K562 (cell line): ENCODE measurements around the gene MCC. TPM values are rescaled to one million over a fixed set of nuclear protein-coding genes. Genes with fewer than 3 reads are reported as not detected.

Experiments
- ATAC-seq: fragments of 200-7000 bp; cut with Tn5 transposase; 3 replicates; pipeline ENCODE4 v1.9.1; 2020; ENCODE audit warnings: moderate library complexity
- BruUV-seq: library from RNA; stranded (reverse); fragments of 400-500 nt; replicated peaks from 2 replicates; lab custom pipeline; 2021; lab: Mats Ljungman, UMichigan
- CTCF ChIA-PET: fragments of 300-600 bp; formaldehyde crosslinking; extraction: SDS; loops from one replicate; lab custom pipeline; 2021; ENCODE audit warnings: low intra/inter-chr PET ratio; lab: Yijun Ruan, JAX
- POLR2A ChIA-PET: fragments of 300-600, 350-650 bp; sonication (Branson Sonifier 250); formaldehyde crosslinking; extraction: SDS; loops from one replicate; lab custom pipeline; 2021; ENCODE audit warnings: antibody characterized with exemption, inconsistent platforms; lab: Yijun Ruan, JAX
- DNase-seq, 4 experiments: peaks; one replicate each; pipeline versions ENCODE4 v3.0.0 to v3.0.0-alpha.2; 2011 to 2018; ENCODE audit warnings: low spot score in 3 of 4, mixed read lengths in 3 of 4; ENCODE audit errors: extremely low read depth in 1 of 4
- FAIRE-seq: peaks from 2 replicates; lab custom pipeline; 2011; peaks lifted over from hg19 to GRCh38; lab: Jason Lieb, UNC
- H2AFZ ChIP-seq: 2 replicates; pipeline ENCODE4 v1.6.0; 2011; ENCODE audit warnings: low read depth, low read length, control low read depth, inconsistent platforms
- H3K27ac ChIP-seq: fragments of 200-600 bp; 3 replicates; pipeline ENCODE4 v1.8.0; 2011; ENCODE audit warnings: low read depth, mild to moderate bottlenecking, control low read depth, inconsistent platforms, low read length, moderate library complexity, mixed read lengths; ENCODE audit errors: extremely low read depth
- H3K27me3 ChIP-seq, 2 experiments: fragments of 300-600 bp in 1 of 2; 2 replicates in 1 of 2; 3 replicates in 1 of 2; pipeline versions ENCODE4 v1.6.0 to v1.8.0; 2011; ENCODE audit warnings: inconsistent platforms in 2 of 2, low read length in 2 of 2, mild to moderate bottlenecking in 1 of 2, mixed read lengths in 1 of 2, moderate library complexity in 1 of 2; ENCODE audit not compliant: control insufficient read depth in 2 of 2, insufficient read depth in 2 of 2
- H3K36me3 ChIP-seq: fragments of 300-600 bp; 3 replicates; pipeline ENCODE4 v1.8.0; 2011; ENCODE audit warnings: mild to moderate bottlenecking, low read length, inconsistent platforms; ENCODE audit not compliant: control insufficient read depth, insufficient read depth
- H3K4me1 ChIP-seq, 2 experiments: fragments of 200-600 bp in 1 of 2; replicated peaks in 1 of 2; 2 replicates in 1 of 2; 3 replicates in 1 of 2; pipeline versions ENCODE4 v1.5.1 to v1.8.0; 2011; ENCODE audit warnings: inconsistent platforms in 2 of 2, low read length in 2 of 2, mild to moderate bottlenecking in 1 of 2, mixed read lengths in 1 of 2, moderate library complexity in 1 of 2; ENCODE audit not compliant: control insufficient read depth in 2 of 2, insufficient read depth in 2 of 2
- H3K4me2 ChIP-seq: 2 replicates; pipeline ENCODE4 v1.6.1; 2011; ENCODE audit warnings: low read length, control low read depth, inconsistent platforms, mixed read lengths; ENCODE audit not compliant: insufficient read depth
- H3K4me3 ChIP-seq: fragments of 200-600 bp; sonication (generic), shearing (Covaris generic); 2 replicates; pipeline ENCODE4 v1.5.1; 2016; ENCODE audit warnings: control low read depth, inconsistent platforms
- H3K79me2 ChIP-seq: fragments of 200-600 bp; 3 replicates; pipeline ENCODE4 v1.8.0; 2011; ENCODE audit warnings: low read length, inconsistent platforms; ENCODE audit not compliant: control insufficient read depth, insufficient read depth
- H3K9ac ChIP-seq, 2 experiments: 2 replicates each; pipeline versions ENCODE4 v1.6.0 to v1.6.1; 2011; ENCODE audit warnings: low read depth in 2 of 2, low read length in 2 of 2, control low read depth in 1 of 2, inconsistent platforms in 1 of 2, mild to moderate bottlenecking in 1 of 2, mixed read lengths in 1 of 2; ENCODE audit not compliant: insufficient read depth in 1 of 2
- H3K9me1 ChIP-seq: one replicate; pipeline ENCODE4 v1.6.0; 2011; ENCODE audit warnings: inconsistent platforms, mild to moderate bottlenecking, low read length, moderate library complexity; ENCODE audit not compliant: control insufficient read depth, insufficient read depth
- H3K9me3 ChIP-seq: replicated peaks from 2 replicates; pipeline ENCODE4 v1.5.1; 2011; ENCODE audit warnings: low read depth, low read length, inconsistent platforms; ENCODE audit not compliant: control insufficient read depth, insufficient read depth
- H4K20me1 ChIP-seq: replicated peaks from 2 replicates; pipeline ENCODE4 v1.6.1; 2011; ENCODE audit warnings: low read length, inconsistent platforms, mixed read lengths; ENCODE audit not compliant: control insufficient read depth, insufficient read depth
- HEY1 ChIP-seq: fragments of 250-450 bp; sonication (Bioruptor Pico); IDR thresholded peaks from 2 replicates; pipeline ENCODE4 v1.5.0; 2020; ENCODE audit warnings: mild to moderate bottlenecking, moderate library complexity, borderline replicate concordance
- MXI1 ChIP-seq: IDR thresholded peaks from 2 replicates; pipeline ENCODE4 v1.6.1; 2011; ENCODE audit warnings: low read depth, mild to moderate bottlenecking, improper control_type of control experiment, low read length
- ZNF316 ChIP-seq: fragments of 450-650 bp; IDR thresholded peaks from 2 replicates; pipeline ENCODE4 v1.6.1; 2016
- ZNF354B ChIP-seq: fragments of 250-450 bp; sonication (Bioruptor Pico); IDR thresholded peaks from 2 replicates; pipeline ENCODE4 v1.4.0; 2020
- ZNF384 ChIP-seq: IDR thresholded peaks from 2 replicates; pipeline ENCODE4 v1.6.1; 2012; ENCODE audit warnings: low read depth, low read length, improper control_type of control experiment
- WGBS: fragments of 100-300 bp; shearing (Covaris generic); methylation state at CpG from one replicate; pipeline ENCODE4 v1.1.6; 2016; ENCODE audit warnings: low coverage, mixed read lengths; ENCODE audit not compliant: insufficient coverage; ENCODE audit errors: missing lambda C conversion rate; 5-methylcytosine and 5-hydroxymethylcytosine counted together
- in situ Hi-C: fragments of 300-500 bp; cut with MboI; formaldehyde crosslinking; loops from 4 replicates; pipeline ENCODE4 v1.15.0; 2018; ENCODE audit warnings: inconsistent platforms, mixed read lengths
- intact Hi-C: fragments of 100-400 bp; cut with micrococcal nuclease; formaldehyde crosslinking; loops from 2 replicates; pipeline ENCODE4 v1.14.2; 2022
- polyA plus RNA-seq, 8 experiments: library from polyadenylated mRNA; depleted of rRNA in 4 of 8; stranded (reverse) in 5 of 8; unstranded in 3 of 8; fragments of >200 nt; fragmentation: Nextera tagmentation in 2 of 8; fragmentation: Illumina TruSeq in 1 of 8; extraction: Ambion mirVana in 2 of 8; extraction: Trizol in 1 of 8; gene quantifications; 2 replicates each; pipeline versions ENCODE4 v1.2.1 to v1.2.3, GENCODE V29; 2011 to 2014; ENCODE audit warnings: inconsistent platforms in 1 of 8, missing spikeins in 1 of 8
- total RNA-seq, 7 experiments: library from RNA; depleted of rRNA in 6 of 7; stranded (reverse); fragments of >200 nt in 6 of 7; fragmentation: Illumina TruSeq in 2 of 7; extraction: Trizol in 2 of 7; gene quantifications; 2 replicates each; pipeline versions ENCODE4 v1.2.1 to v1.2.3, GENCODE V29; 2011 to 2021; ENCODE audit warnings: low replicate concordance in 1 of 7

The MCC gene
- total and polyA plus RNA-seq, 9 of the 15 experiments (the other 6 are each of a cell fraction or from before 2014, with no cell fraction given) = 0.04 to 0.24 (median 0.06) TPM; not detected in 1

DNA sequence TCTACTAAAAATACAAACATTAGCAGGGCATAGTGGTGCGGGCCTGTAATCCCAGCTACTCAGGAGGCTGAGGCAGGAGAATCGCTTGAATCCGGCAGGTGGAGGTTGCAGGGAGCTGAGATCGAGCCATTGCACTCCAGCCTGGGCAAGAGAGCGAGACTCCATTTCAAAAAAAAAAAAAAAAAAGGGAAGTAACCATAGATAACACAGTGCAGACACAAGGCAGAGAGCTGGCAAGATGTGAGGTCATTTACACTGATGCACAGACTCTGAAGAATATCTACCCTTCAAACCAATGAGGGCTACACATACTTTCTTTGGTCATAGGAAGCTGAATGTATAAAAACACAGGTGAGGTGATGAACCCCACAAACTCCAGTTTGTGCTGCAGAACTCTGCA is 379.8 kb downstream of the MCC start:
- in situ Hi-C loops = no loop called here
- DNase-seq (no peak), FAIRE-seq (no peak), ATAC-seq (no peak)
- H3K79me2 ChIP-seq = no peaks in the 10 kb centered on the region
- POLR2A ChIA-PET = no interaction called here
- CTCF ChIA-PET = no interaction called here
- no peak overlapping the region for H3K4me3 ChIP-seq
- no peaks in the 10 kb centered on the region for H3K9me1 ChIP-seq
- no peak overlapping the region for H2AFZ ChIP-seq
- TF ChIP-seq HEY1 (CRISPR knock-in tag) (no peak), ZNF384 (peak; percentile 50; the same call in 1 of the 2 replicates), MXI1 (no peak)
- intact Hi-C loops = no loop called here
- no peak overlapping the region for H3K4me2 ChIP-seq
- H3K36me3 ChIP-seq = no peaks in the 10 kb centered on the region
- no peaks in the 10 kb centered on the region for H3K9me3 ChIP-seq
- BruUV-seq = no TSS peak
- H3K4me1 ChIP-seq = no peaks in the 10 kb centered on the region
- no peak overlapping the region for H3K27ac ChIP-seq
- WGBS = 3% methylated on average over 4 of the region's 5 CpGs
- peaks cover 10 to 11% of the 10 kb centered on the region in 2 experiments; a peak in 4 of 5 replicates for H3K27me3 ChIP-seq
- no peaks in the 10 kb centered on the region for H4K20me1 ChIP-seq
- no peak overlapping the region for H3K9ac ChIP-seq

DNA sequence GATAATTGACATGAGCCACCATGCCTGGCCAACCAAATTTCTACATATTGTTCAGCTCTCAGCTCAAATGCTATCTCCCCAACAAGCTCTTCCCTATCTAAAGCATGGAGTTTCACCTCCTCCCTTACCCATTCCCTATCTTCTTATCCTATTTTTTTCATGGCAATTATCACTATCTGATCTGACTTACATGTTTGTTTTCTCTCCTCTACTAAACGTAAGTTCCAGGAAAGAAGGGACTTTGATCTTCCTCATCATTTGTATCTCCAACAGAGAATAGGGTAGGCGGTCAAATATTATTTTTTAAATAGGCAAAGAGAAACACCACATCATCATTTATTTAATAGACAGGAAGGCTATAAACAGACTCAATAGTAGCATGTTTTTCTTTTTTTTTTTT is 381.4 kb downstream of the MCC start:
- POLR2A ChIA-PET = interaction anchor here (0.7 to 1.0 kb wide), 3 partner anchors 19 to 44 kb away, joined by 3 to 4 read pairs (median 3); no protein-coding TSS in a partner anchor
- no peak for FAIRE-seq

More for the DNA sequence above, 381.4 kb downstream of the MCC start:
- peaks cover 8 to 11% of the 10 kb centered on the region in 2 experiments; a peak in 4 of 5 replicates for H3K27me3 ChIP-seq
- H3K4me2 ChIP-seq = no peak overlapping the region
- DNase-seq (no peak), ATAC-seq (no peak)
- intact Hi-C loops (no loop called here), in situ Hi-C loops (no loop called here)
- H2AFZ ChIP-seq = no peak overlapping the region
- no peaks in the 10 kb centered on the region for H4K20me1 ChIP-seq
- BruUV-seq = no TSS peak
- 0% methylated on average over 2 of the region's 2 CpGs for WGBS
- TF ChIP-seq ZNF354B (CRISPR knock-in tag) (no peak), ZNF316 (0 out of 2 replicates have a peak, but pooled peaks have one; percentile 7)
- H3K4me1 ChIP-seq = no peaks in the 10 kb centered on the region
- no peak overlapping the region for H3K9ac ChIP-seq
- H3K9me1 ChIP-seq = no peaks in the 10 kb centered on the region
- no peaks in the 10 kb centered on the region for H3K9me3 ChIP-seq
- H3K4me3 ChIP-seq = no peak overlapping the region
- CTCF ChIA-PET = no interaction called here
- H3K27ac ChIP-seq = no peak overlapping the region
- H3K36me3 ChIP-seq = no peaks in the 10 kb centered on the region
- no peaks in the 10 kb centered on the region for H3K79me2 ChIP-seq
